B cell (primary cell): ENCODE data around the gene PTCHD1. TPM values are rescaled to one million over a fixed set of nuclear protein-coding genes. Genes with fewer than 3 reads are reported as not detected.

Experiments
- ATAC-seq: fragments of 200-7000 bp; cut with Tn5 transposase; one replicate; pipeline ENCODE4 v1.10.0; 2021; ENCODE audit warnings: low read depth, mild to moderate bottlenecking, moderate number of reproducible peaks, moderate library complexity
- CTCF ChIA-PET: fragments of 350-600 bp; sonication (Branson Sonifier 250); formaldehyde crosslinking; loops from one replicate; lab custom pipeline; 2021; ENCODE audit warnings: antibody characterized with exemption, inconsistent platforms; lab: Charles Lee
- POLR2A ChIA-PET: fragments of 350-600 bp; sonication (Branson Sonifier 250); formaldehyde crosslinking; loops from one replicate; lab custom pipeline; 2021; ENCODE audit warnings: antibody characterized with exemption; lab: Charles Lee
- DNase-seq: peaks from one replicate; pipeline ENCODE4 v3.0.0; 2013
- H2AFZ ChIP-seq: 2 replicates; pipeline ENCODE4 v1.6.1; 2012; ENCODE audit warnings: mild to moderate bottlenecking, low read depth, low read length; ENCODE audit not compliant: insufficient read depth, poor library complexity, severe bottlenecking
- H3K27ac ChIP-seq, 2 donors: 1 replicate in 1 of 2; 2 replicates in 1 of 2; pipeline ENCODE4 v1.5.1; 2012 to 2013; ENCODE audit warnings: low read length in 2 of 2, mild to moderate bottlenecking in 2 of 2, moderate library complexity in 1 of 2
- H3K27me3 ChIP-seq, 4 experiments: fragments of 200-600 bp in 1 of 4; sonication (generic) in 1 of 4; replicated peaks in 1 of 4; 1 replicate in 2 of 4; 2 replicates in 2 of 4; pipeline versions ENCODE4 v1.6.1 to v1.7.0; 2013 to 2016; ENCODE audit warnings: low read length in 3 of 4, mild to moderate bottlenecking in 2 of 4, mixed read lengths in 1 of 4, moderate library complexity in 1 of 4; ENCODE audit not compliant: insufficient read depth in 4 of 4, control insufficient read depth in 3 of 4; ENCODE audit errors: control extremely low read depth in 1 of 4
- H3K36me3 ChIP-seq, 2 experiments: replicated peaks in 1 of 2; 1 replicate in 1 of 2; 2 replicates in 1 of 2; pipeline versions ENCODE4 v1.6.1 to v1.7.1; 2013; ENCODE audit warnings: low read length in 1 of 2; ENCODE audit not compliant: insufficient read depth in 2 of 2, control insufficient read depth in 1 of 2; ENCODE audit errors: control extremely low read depth in 1 of 2, extremely low read depth in 1 of 2
- H3K4me1 ChIP-seq, 2 donors: fragments of 200-600 bp in 1 of 2; sonication (generic) in 1 of 2; 1 replicate in 1 of 2; 2 replicates in 1 of 2; pipeline versions ENCODE4 v1.5.1 to v1.6.1; 2013 to 2017; ENCODE audit warnings: low read length in 2 of 2; ENCODE audit not compliant: control insufficient read depth in 2 of 2, insufficient read depth in 2 of 2
- H3K4me2 ChIP-seq: replicated peaks from 2 replicates; pipeline ENCODE3; 2012; ENCODE audit warnings: mild to moderate bottlenecking, low read depth, low read length; ENCODE audit not compliant: poor library complexity, severe bottlenecking
- H3K4me3 ChIP-seq, 5 experiments: fragments of 200-600 bp in 1 of 5; sonication (generic) in 1 of 5; 1 replicate in 3 of 5; 2 replicates in 2 of 5; pipeline versions ENCODE4 v1.5.1 to v1.7.0; 2011 to 2016; ENCODE audit warnings: low read length in 4 of 5, mild to moderate bottlenecking in 4 of 5, low read depth in 2 of 5, control low read depth in 1 of 5, moderate library complexity in 1 of 5; ENCODE audit not compliant: insufficient read depth in 1 of 5; ENCODE audit errors: control extremely low read depth in 1 of 5, extremely low read depth in 1 of 5
- H3K79me2 ChIP-seq: fragments of 200-600 bp; sonication (generic); one replicate; pipeline ENCODE4 v1.6.0; 2016; ENCODE audit warnings: low read length; ENCODE audit not compliant: control insufficient read depth, insufficient read depth
- H3K9ac ChIP-seq: fragments of 200-600 bp; sonication (generic); 2 replicates; pipeline ENCODE4 v1.6.1; 2017; ENCODE audit warnings: mild to moderate bottlenecking, low read length, moderate library complexity
- H3K9me3 ChIP-seq, 3 donors: one replicate each; pipeline versions ENCODE4 v1.6.1 to v1.7.1; 2013; ENCODE audit warnings: low read length in 2 of 3; ENCODE audit not compliant: control insufficient read depth in 2 of 3, insufficient read depth in 1 of 3; ENCODE audit errors: control extremely low read depth in 1 of 3
- H4K20me1 ChIP-seq: 2 replicates; pipeline ENCODE4 v1.6.0; 2012; ENCODE audit warnings: mild to moderate bottlenecking, low read length; ENCODE audit not compliant: insufficient read depth, control insufficient read depth, poor library complexity, severe bottlenecking
- H3K27ac Mint-ChIP-seq: one replicate; pipeline ENCODE4 v1.8.0; 2021; ENCODE audit warnings: mixed read lengths
- H3K27me3 Mint-ChIP-seq: one replicate; pipeline ENCODE4 v1.8.0; 2021; ENCODE audit warnings: mixed read lengths
- H3K4me1 Mint-ChIP-seq: one replicate; pipeline ENCODE4 v1.8.0; 2021; ENCODE audit warnings: mixed read lengths
- H3K4me3 Mint-ChIP-seq: one replicate; pipeline ENCODE4 v1.8.0; 2021; ENCODE audit warnings: mixed read lengths
- H3K9me3 Mint-ChIP-seq: one replicate; pipeline ENCODE4 v1.8.0; 2022; ENCODE audit warnings: mixed read lengths; ENCODE audit not compliant: insufficient read depth
- EZH2 ChIP-seq: IDR thresholded peaks from 2 replicates; pipeline ENCODE4 v1.6.1; 2012; ENCODE audit warnings: borderline replicate concordance, low read depth, mild to moderate bottlenecking, moderate library complexity, low read length; ENCODE audit not compliant: insufficient read depth, poor library complexity, severe bottlenecking
- WGBS: methylation state at CpG from one replicate; pipeline ENCODE4 v1.1.5; 2013; ENCODE audit warnings: missing lambda C conversion rate; ENCODE audit not compliant: insufficient coverage; 5-methylcytosine and 5-hydroxymethylcytosine counted together
- intact Hi-C: fragments of 100-400 bp; cut with micrococcal nuclease; formaldehyde crosslinking; loops from one replicate; pipeline ENCODE4 v1.10.0; 2022
- polyA plus RNA-seq: library from polyadenylated mRNA; depleted of rRNA; stranded (reverse); fragments of >200 nt; gene quantifications from 2 replicates; pipeline ENCODE4 v1.2.3, GENCODE V29; 2012
- total RNA-seq, 2 donors: library from RNA; stranded (reverse); fragments of 120-200 nt in 1 of 2; gene quantifications; 1 replicate in 1 of 2; 2 replicates in 1 of 2; pipeline versions ENCODE4 v1.2.3 to v1.2.4, GENCODE V29; 2013 to 2022
- TF ChIP-seq, protein P1 (sequence below): fragments of 200-600 bp; IDR thresholded peaks from one replicate; pipeline ENCODE4 v1.8.0; 2022; ENCODE audit warnings: antibody characterized with exemption, mild to moderate bottlenecking

PTCHD1 gene
- total and polyA plus RNA-seq, 2 donors (not counting 1 experiment from before 2014, with no cell fraction given) = not detected

DNA sequence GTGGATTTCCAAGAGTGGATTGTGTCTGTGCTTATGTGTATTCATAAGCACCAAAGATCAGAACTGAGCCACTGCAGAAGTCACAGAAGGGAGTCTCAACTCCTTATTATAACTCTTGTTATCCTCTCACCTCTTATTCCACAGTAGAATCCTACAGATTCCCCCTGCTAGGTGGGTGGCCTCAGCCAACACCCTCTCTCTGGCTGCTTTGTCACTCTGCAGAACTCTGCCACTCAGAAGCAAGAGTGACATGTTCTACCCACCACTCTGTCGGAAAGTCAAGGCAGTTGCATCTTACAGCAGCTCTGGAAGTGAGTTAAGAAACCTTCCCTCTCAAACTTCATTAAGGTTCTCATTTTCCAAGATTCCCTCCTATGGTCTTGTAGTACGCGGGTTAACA is 41.9 kb downstream of the PTCHD1 start:
- Mint-ChIP-seq H3K27me3 (peaks cover under 1% of the 10 kb centered on the region), H3K27ac (no peak overlapping the region), H3K9me3 (no peaks in the 10 kb centered on the region), H3K4me1 (no peaks in the 10 kb centered on the region), H3K4me3 (no peak overlapping the region)
- no peak overlapping the region for H3K27ac ChIP-seq
- H3K27me3 ChIP-seq = no peaks in the 10 kb centered on the region
- H2AFZ ChIP-seq = no peak overlapping the region
- H3K4me3 ChIP-seq = no peak overlapping the region
- no peaks in the 10 kb centered on the region for H3K79me2 ChIP-seq
- H3K4me1 ChIP-seq = no peaks in the 10 kb centered on the region
- ChIA-PET CTCF (no interaction called here), POLR2A (no interaction called here)
- no CpG with 5 or more reads among the region's 3 CpGs for WGBS
- no peaks in the 10 kb centered on the region for H4K20me1 ChIP-seq
- no peaks in the 10 kb centered on the region for H3K36me3 ChIP-seq
- H3K9ac ChIP-seq = no peak overlapping the region
- DNase-seq = no peak
- intact Hi-C loops = no loop called here
- H3K4me2 ChIP-seq = no peak overlapping the region
- no peak for TF ChIP-seq EZH2
- TF ChIP-seq, protein P1, sequence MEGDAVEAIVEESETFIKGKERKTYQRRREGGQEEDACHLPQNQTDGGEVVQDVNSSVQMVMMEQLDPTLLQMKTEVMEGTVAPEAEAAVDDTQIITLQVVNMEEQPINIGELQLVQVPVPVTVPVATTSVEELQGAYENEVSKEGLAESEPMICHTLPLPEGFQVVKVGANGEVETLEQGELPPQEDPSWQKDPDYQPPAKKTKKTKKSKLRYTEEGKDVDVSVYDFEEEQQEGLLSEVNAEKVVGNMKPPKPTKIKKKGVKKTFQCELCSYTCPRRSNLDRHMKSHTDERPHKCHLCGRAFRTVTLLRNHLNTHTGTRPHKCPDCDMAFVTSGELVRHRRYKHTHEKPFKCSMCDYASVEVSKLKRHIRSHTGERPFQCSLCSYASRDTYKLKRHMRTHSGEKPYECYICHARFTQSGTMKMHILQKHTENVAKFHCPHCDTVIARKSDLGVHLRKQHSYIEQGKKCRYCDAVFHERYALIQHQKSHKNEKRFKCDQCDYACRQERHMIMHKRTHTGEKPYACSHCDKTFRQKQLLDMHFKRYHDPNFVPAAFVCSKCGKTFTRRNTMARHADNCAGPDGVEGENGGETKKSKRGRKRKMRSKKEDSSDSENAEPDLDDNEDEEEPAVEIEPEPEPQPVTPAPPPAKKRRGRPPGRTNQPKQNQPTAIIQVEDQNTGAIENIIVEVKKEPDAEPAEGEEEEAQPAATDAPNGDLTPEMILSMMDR = no peak
- ATAC-seq = no peak
- H3K9me3 ChIP-seq = no peaks in the 10 kb centered on the region

DNA sequence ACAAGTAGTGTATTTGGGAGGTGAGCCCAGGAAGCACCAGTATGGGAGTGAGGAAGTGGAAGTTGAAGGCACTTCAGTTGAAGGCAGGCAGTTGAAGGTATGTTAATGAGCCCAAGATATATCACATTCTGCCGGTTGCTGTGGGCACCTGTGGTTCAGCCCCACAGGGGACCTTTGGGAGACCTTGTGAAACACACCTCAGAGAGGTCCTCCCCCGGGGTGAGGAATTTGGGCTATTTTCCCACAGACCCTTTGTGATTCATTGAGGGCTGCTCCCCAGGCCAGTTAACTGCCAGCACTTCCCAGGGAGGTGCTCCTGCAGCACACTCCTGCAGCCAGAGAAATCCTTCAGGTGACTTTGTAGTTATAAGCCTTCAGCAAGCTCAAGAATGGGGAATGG is 45.9 kb downstream of the PTCHD1 start:
- Mint-ChIP-seq H3K4me3 (no peak overlapping the region), H3K27ac (no peak overlapping the region), H3K27me3 (peaks cover 4% of the 10 kb centered on the region), H3K9me3 (no peaks in the 10 kb centered on the region), H3K4me1 (peaks cover 4% of the 10 kb centered on the region)
- Histone ChIP-seq H3K27ac (no peak overlapping the region), H4K20me1 (no peaks in the 10 kb centered on the region), H3K4me1 (no peaks in the 10 kb centered on the region), H3K79me2 (no peaks in the 10 kb centered on the region), H3K27me3 (no peaks in the 10 kb centered on the region), H3K9me3 (no peaks in the 10 kb centered on the region), H3K36me3 (no peaks in the 10 kb centered on the region), H3K4me2 (no peak overlapping the region), H2AFZ (no peak overlapping the region), H3K4me3 (no peak overlapping the region), H3K9ac (no peak overlapping the region)
- ATAC-seq (no peak), DNase-seq (no peak)
- ChIA-PET POLR2A (no interaction called here), CTCF (no interaction called here)
- no CpG with 5 or more reads among the region's 2 CpGs for WGBS
- no peak for TF ChIP-seq EZH2
- TF ChIP-seq, protein P1 = no peak
- intact Hi-C loops = no loop called here
